ENCODE measurements around the gene FKBP5. TPM values are rescaled to one million over a fixed set of nuclear protein-coding genes. Genes with fewer than 3 reads are reported as not detected.

FKBP5 gene
- total and polyA plus RNA-seq, 2 donors (not counting 1 experiment from before 2014, with no cell fraction given): 2.8 to 7.4 TPM

- Histone ChIP-seq H3K9ac (ENCODE audit: low read length) (no peak overlapping the region), H3K79me2 (ENCODE audit: control insufficient read depth, insufficient read depth, low read length) (no peaks in the 10 kb centered on the region), H3K36me3 (replicated peaks in 1 of 2; ENCODE audit: control extremely low read depth in 1 of 2, control insufficient read depth in 1 of 2, extremely low read depth in 1 of 2, insufficient read depth in 2 of 2, low read length in 1 of 2) (no peaks in the 10 kb centered on the region), H2AFZ (ENCODE audit: insufficient read depth, low read depth, low read length, poor library complexity, severe bottlenecking) (no peak overlapping the region), H3K4me2 (replicated peaks; ENCODE audit: low read depth, low read length, poor library complexity, severe bottlenecking) (no peak overlapping the region), H3K4me1 (ENCODE audit: control insufficient read depth in 2 of 2, insufficient read depth in 2 of 2, low read length in 2 of 2) (no peaks in the 10 kb centered on the region), H4K20me1 (ENCODE audit: control insufficient read depth, insufficient read depth, low read length, poor library complexity, severe bottlenecking) (no peaks in the 10 kb centered on the region), H3K4me3 (ENCODE audit: control extremely low read depth in 1 of 5, extremely low read depth in 1 of 5, insufficient read depth in 1 of 5, low read depth in 2 of 5, low read length in 4 of 5) (no peak overlapping the region), H3K27ac (ENCODE audit: low read length in 2 of 2) (no peak overlapping the region), H3K9me3 (ENCODE audit: control extremely low read depth in 1 of 3, control insufficient read depth in 2 of 3, insufficient read depth in 1 of 3, low read length in 2 of 3) (no peaks in the 10 kb centered on the region), H3K27me3 (replicated peaks in 1 of 4; ENCODE audit: control extremely low read depth in 1 of 4, control insufficient read depth in 3 of 4, insufficient read depth in 4 of 4, low read length in 3 of 4) (no peaks in the 10 kb centered on the region)
- no peaks in the 10 kb centered on the region for H3K9me3 Mint-ChIP-seq (ENCODE audit: insufficient read depth)
- no peak overlapping the region for H3K27ac Mint-ChIP-seq
- intact Hi-C loops (cut with micrococcal nuclease): no loop called here
- CTCF ChIA-PET: interaction anchor here (1.5 kb wide), 1 partner anchor 110 kb away, joined by 4 read pairs; no protein-coding TSS in a partner anchor
- POLR2A ChIA-PET: no interaction called here
- H3K4me1 Mint-ChIP-seq: no peaks in the 10 kb centered on the region
- H3K4me3 Mint-ChIP-seq: no peak overlapping the region
- TF ChIP-seq EZH2 (IDR thresholded peaks at IDR 0.05; ENCODE audit: borderline replicate concordance, insufficient read depth, low read depth, low read length, poor library complexity, severe bottlenecking): no peak
- no peak for TF ChIP-seq CTCF (IDR thresholded peaks at IDR 0.05)
- ATAC-seq (ENCODE audit: low read depth): no peak
- no peaks in the 10 kb centered on the region for H3K27me3 Mint-ChIP-seq
- no CpG with 5 or more reads among the region's 2 CpGs for WGBS (ENCODE audit: insufficient coverage)
- DNase-seq: no peak
Observed at GRCh38 chr6:35626401-35626800, 62.3 kb downstream of the FKBP5 start.

- POLR2A ChIA-PET: no interaction called here
- Histone ChIP-seq H3K4me2 (replicated peaks; ENCODE audit: low read depth, low read length, poor library complexity, severe bottlenecking) (no peak overlapping the region), H3K9ac (ENCODE audit: low read length) (no peak overlapping the region), H3K79me2 (ENCODE audit: control insufficient read depth, insufficient read depth, low read length) (no peaks in the 10 kb centered on the region), H3K27ac (ENCODE audit: low read length in 2 of 2) (no peak overlapping the region), H3K9me3 (ENCODE audit: control extremely low read depth in 1 of 3, control insufficient read depth in 2 of 3, insufficient read depth in 1 of 3, low read length in 2 of 3) (no peaks in the 10 kb centered on the region), H3K36me3 (replicated peaks in 1 of 2; ENCODE audit: control extremely low read depth in 1 of 2, control insufficient read depth in 1 of 2, extremely low read depth in 1 of 2, insufficient read depth in 2 of 2, low read length in 1 of 2) (peaks cover 0 to 2% of the 10 kb centered on the region in 2 experiments), H4K20me1 (ENCODE audit: control insufficient read depth, insufficient read depth, low read length, poor library complexity, severe bottlenecking) (no peaks in the 10 kb centered on the region), H2AFZ (ENCODE audit: insufficient read depth, low read depth, low read length, poor library complexity, severe bottlenecking) (no peak overlapping the region), H3K4me3 (ENCODE audit: control extremely low read depth in 1 of 5, extremely low read depth in 1 of 5, insufficient read depth in 1 of 5, low read depth in 2 of 5, low read length in 4 of 5) (no peak overlapping the region), H3K27me3 (replicated peaks in 1 of 4; ENCODE audit: control extremely low read depth in 1 of 4, control insufficient read depth in 3 of 4, insufficient read depth in 4 of 4, low read length in 3 of 4) (no peaks in the 10 kb centered on the region), H3K4me1 (ENCODE audit: control insufficient read depth in 2 of 2, insufficient read depth in 2 of 2, low read length in 2 of 2) (no peaks in the 10 kb centered on the region)
- Mint-ChIP-seq H3K27ac (no peak overlapping the region), H3K9me3 (ENCODE audit: insufficient read depth) (no peaks in the 10 kb centered on the region), H3K4me3 (no peak overlapping the region), H3K4me1 (no peaks in the 10 kb centered on the region), H3K27me3 (no peaks in the 10 kb centered on the region)
- CTCF ChIA-PET: interaction anchor here (1.0 to 1.6 kb wide), 4 partner anchors 37 to 101 kb away, joined by 3 to 4 read pairs (median 4); no protein-coding TSS in a partner anchor
- DNase-seq (no peak), ATAC-seq (ENCODE audit: low read depth) (no peak)
- WGBS (ENCODE audit: insufficient coverage): 99% methylated on average over 5 of the region's 9 CpGs
- intact Hi-C loops (cut with micrococcal nuclease): no loop called here
- TF ChIP-seq CTCF (IDR thresholded peaks at IDR 0.05) (no peak), EZH2 (IDR thresholded peaks at IDR 0.05; ENCODE audit: borderline replicate concordance, insufficient read depth, low read depth, low read length, poor library complexity, severe bottlenecking) (no peak)
Observed at GRCh38 chr6:35624341-35625070, 64.2 kb downstream of the FKBP5 start.

Measured in B cell (primary cell).